Measurements from ENCODE around the gene PLCH2.
A peak's percentile ranks its signal among the peaks of the same experiment; 100 is the strongest.

PLCH2 gene

GRCh38 chr1:2513939-2514652 lies 38.0 kb downstream of the PLCH2 start:
- no peak for DNase-seq (ENCODE audit: low read depth in 2 of 2)

GRCh38 chr1:2514863-2515762 lies 39.0 kb downstream of the PLCH2 start:
- DNase-seq (ENCODE audit: low read depth in 2 of 2) = no peak

- DNase-seq (ENCODE audit: low read depth in 2 of 2) = no peak
Measured at GRCh38 chr1:2515763-2516080, 39.6 kb downstream of the PLCH2 start.

- DNase-seq (ENCODE audit: low read depth in 2 of 2) = no peak
Measured at GRCh38 chr1:2516124-2516523, 40.0 kb downstream of the PLCH2 start.

GRCh38 chr1:2516946-2517345 lies 40.9 kb downstream of the PLCH2 start:
- DNase-seq (ENCODE audit: low read depth in 2 of 2) = no peak

GRCh38 chr1:2517966-2518365 lies 41.9 kb downstream of the PLCH2 start:
- no peak for DNase-seq (ENCODE audit: low read depth in 2 of 2)

- DNase-seq (ENCODE audit: low read depth in 2 of 2) = no peak
Measured at GRCh38 chr1:2518528-2518927, 42.4 kb downstream of the PLCH2 start.

GRCh38 chr1:2519029-2519685 lies 43.1 kb downstream of the PLCH2 start:
- DNase-seq (ENCODE audit: low read depth in 2 of 2) = no peak

- no peak for DNase-seq (ENCODE audit: low read depth in 2 of 2)
Measured at GRCh38 chr1:2519729-2520128, 43.6 kb downstream of the PLCH2 start.

- DNase-seq (ENCODE audit: low read depth in 2 of 2) = no peak
Measured at GRCh38 chr1:2520206-2520605, 44.1 kb downstream of the PLCH2 start.

- DNase-seq (ENCODE audit: low read depth in 2 of 2) = no peak
Measured at GRCh38 chr1:2520806-2521205, 44.7 kb downstream of the PLCH2 start.

- no peak for DNase-seq (ENCODE audit: low read depth in 2 of 2)
Measured at GRCh38 chr1:2522230-2522629, 46.1 kb downstream of the PLCH2 start.

GRCh38 chr1:2523191-2523890 lies 47.3 kb downstream of the PLCH2 start:
- peak in 1 of 2 donors; percentile 29 for DNase-seq (ENCODE audit: low read depth in 2 of 2)

GRCh38 chr1:2523891-2524609 lies 48.0 kb downstream of the PLCH2 start:
- peak in 1 of 2 donors; percentile 35 for DNase-seq (ENCODE audit: low read depth in 2 of 2)

GRCh38 chr1:2525572-2525919 lies 49.5 kb downstream of the PLCH2 start:
- no peak for DNase-seq (ENCODE audit: low read depth in 2 of 2)

GRCh38 chr1:2525920-2526823 lies 50.1 kb downstream of the PLCH2 start, which contains the start of gene PANK4:
Gene PANK4 (minus strand): TSS chr1:2526596. CDS start chr1:2526587, 9 bp downstream.
- DNase-seq (ENCODE audit: low read depth in 2 of 2) = peak; percentile 79 to 91

- DNase-seq (ENCODE audit: low read depth in 2 of 2) = peak in 1 of 2 donors; percentile 61
Measured at GRCh38 chr1:2526824-2527555, 50.9 kb downstream of the PLCH2 start.

GRCh38 chr1:2527556-2527860 lies 51.4 kb downstream of the PLCH2 start:
- no peak for DNase-seq (ENCODE audit: low read depth in 2 of 2)

- no peak for DNase-seq (ENCODE audit: low read depth in 2 of 2)
Measured at GRCh38 chr1:2528016-2528415, 51.9 kb downstream of the PLCH2 start.

GRCh38 chr1:2528611-2528965 lies 52.5 kb downstream of the PLCH2 start:
- no peak for DNase-seq (ENCODE audit: low read depth in 2 of 2)
